IPS-NIHi7 (cell line): ENCODE data around the gene STXBP5L.
"Not testable (repeated sequence)": the region's sequence is repeated elsewhere in the genome, so short reads cannot be mapped to it uniquely, and the experiment has no call there.

ENCODE experiments used
- DNase-seq: peaks from one replicate; pipeline ENCODE4 v3.0.0; 2012; ENCODE audit warnings: mixed read lengths; ENCODE audit errors: extremely low spot score

Gene STXBP5L

GRCh38 chr3:121430664-121431215 lies 522.7 kb downstream of the STXBP5L start:
- no peak for DNase-seq

DNA sequence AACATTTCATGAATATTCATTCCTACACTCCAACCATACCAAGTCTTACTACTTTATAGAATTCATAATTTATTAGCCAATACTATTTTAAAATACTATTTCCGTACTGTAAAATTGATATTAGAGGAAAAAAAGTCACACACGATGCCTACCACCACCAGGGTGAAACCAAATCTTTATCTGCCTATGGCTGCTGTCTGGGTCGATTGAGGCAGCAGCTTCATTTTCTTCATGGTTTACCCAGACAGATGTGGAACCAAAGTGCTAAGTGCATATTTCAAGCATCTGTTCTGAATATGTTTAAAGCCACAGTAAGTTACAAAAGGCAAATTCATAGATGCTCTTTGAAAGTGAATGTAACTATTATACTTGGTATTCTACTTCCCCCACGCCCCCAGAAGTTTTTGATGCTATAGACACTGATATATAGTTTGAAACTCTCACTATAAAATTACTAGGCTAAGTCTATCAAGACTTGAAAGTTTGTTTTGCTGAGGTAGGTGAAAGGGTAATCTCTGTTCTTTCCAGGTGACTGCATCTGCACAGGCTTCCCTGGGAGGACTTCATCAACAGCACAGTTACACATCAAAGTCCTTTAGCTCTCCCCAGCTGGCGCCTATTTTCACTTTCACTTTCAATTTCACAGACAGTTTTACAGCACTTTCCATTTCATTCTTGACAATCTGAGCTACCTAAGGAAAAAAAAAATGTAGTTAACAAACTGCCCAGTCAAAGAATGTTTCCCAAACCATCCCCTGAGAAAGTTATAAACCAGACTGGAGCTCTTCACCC lies 523.9 kb downstream of the STXBP5L start:
- no peak for DNase-seq

DNA sequence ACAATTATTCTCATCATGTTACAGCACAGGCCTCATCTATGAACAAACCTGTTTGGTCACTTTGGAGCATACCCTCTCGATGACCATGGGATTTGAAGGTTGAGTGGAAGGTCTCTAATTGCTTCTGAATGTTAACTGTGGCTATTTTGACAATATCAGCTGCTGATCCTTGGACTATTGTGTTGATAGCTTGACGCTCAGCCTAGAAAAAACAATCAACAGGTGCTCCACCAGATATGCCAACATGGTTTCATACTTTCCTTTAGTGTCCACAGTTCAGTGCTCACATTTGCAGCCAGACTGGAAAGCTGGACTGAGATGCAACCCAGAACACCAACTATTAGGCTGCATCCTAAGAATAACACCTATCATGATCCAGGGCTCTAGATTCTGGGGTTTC lies 528.1 kb downstream of the STXBP5L start:
- DNase-seq = no peak

- no peak for DNase-seq
These were observed 528.6 kb downstream of the STXBP5L start for GRCh38 chr3:121436641-121437040.

GRCh38 chr3:121443456-121443855 lies 535.5 kb downstream of the STXBP5L start:
- no peak for DNase-seq

- not testable (repeated sequence) for DNase-seq
These were observed 543.7 kb downstream of the STXBP5L start for GRCh38 chr3:121451752-121452151.

DNA sequence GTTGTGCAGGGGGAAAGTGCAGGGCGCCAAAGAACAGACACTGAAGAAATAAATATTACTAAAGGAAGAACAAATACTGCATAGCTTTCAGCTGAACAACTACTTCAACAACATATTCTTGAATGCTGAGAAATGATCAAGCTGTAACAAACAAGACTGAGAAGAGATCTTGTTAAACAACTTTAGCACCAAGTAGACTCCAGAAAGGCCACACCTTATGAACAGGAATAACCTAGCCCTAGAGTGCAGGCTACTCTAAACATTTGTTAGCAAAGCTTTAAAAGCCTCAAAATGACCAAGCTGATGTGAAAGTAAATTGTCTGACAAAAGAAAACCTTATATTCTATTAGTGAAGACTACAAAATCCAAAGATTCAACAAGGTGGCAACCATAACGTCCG lies 554.6 kb downstream of the STXBP5L start:
- no peak for DNase-seq

DNA sequence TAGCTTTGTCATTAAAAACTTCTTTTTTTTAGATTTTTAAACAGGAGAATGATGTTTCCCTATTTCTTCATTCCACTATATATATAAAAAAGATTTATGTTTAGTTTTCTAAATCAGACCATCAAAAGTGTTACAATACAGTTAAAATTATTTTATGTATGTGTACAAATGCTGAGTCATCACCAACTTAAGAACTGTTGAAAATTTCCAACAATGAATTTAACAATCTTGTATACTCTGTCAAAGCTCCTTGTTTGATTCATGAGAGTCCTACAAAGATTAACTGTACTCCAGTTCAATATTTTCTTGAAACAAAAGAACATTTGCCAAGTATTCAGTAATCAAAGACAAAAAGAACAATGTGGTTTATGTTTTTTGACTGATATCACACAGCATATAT lies 555.7 kb downstream of the STXBP5L start:
- DNase-seq = no peak

GRCh38 chr3:121467085-121467484 lies 559.1 kb downstream of the STXBP5L start:
- DNase-seq = no peak

- no peak for DNase-seq
These were observed 565.0 kb downstream of the STXBP5L start for GRCh38 chr3:121473001-121473400.
